Fibroblast of villous mesenchyme (primary cell): Measurements from ENCODE around the gene COX4I2. TPM values are rescaled to one million over a fixed set of nuclear protein-coding genes. Genes with fewer than 3 reads are reported as not detected.
A peak's percentile ranks its signal among the peaks of the same experiment; 100 is the strongest.

Experiments used
- DNase-seq: peaks from one replicate; pipeline ENCODE4 v3.0.0-alpha.2; 2010; ENCODE audit warnings: low read depth
- H3K4me3 ChIP-seq: 2 replicates; pipeline ENCODE4 v1.5.1; 2011; ENCODE audit warnings: low read depth, mild to moderate bottlenecking, low read length
- CTCF ChIP-seq: IDR thresholded peaks from 2 replicates; pipeline ENCODE4 v1.5.1; 2012; ENCODE audit warnings: low read depth, mild to moderate bottlenecking, low read length; ENCODE audit not compliant: insufficient read depth
- total RNA-seq: library from RNA; depleted of rRNA; stranded (reverse); fragments of >200 nt; gene quantifications from 2 replicates; pipeline ENCODE4 v1.2.3, GENCODE V29; 2012

The COX4I2 gene
- total RNA-seq, 1 donor, result not detected

- TF ChIP-seq CTCF, result no peak
- DNase-seq, result no peak
- H3K4me3 ChIP-seq, result no peak overlapping the region
Observed at GRCh38 chr20:31673435-31673834, 35.7 kb downstream of the COX4I2 start.

GRCh38 chr20:31673943-31674463 lies 36.3 kb downstream of the COX4I2 start:
- no peak for DNase-seq
- no peak for TF ChIP-seq CTCF
- no peak overlapping the region for H3K4me3 ChIP-seq

- no peak for TF ChIP-seq CTCF
- H3K4me3 ChIP-seq, result no peak overlapping the region
- peak; percentile 90 for DNase-seq
Observed at GRCh38 chr20:31674895-31675827, 37.4 kb downstream of the COX4I2 start.

GRCh38 chr20:31675828-31676608 lies 38.3 kb downstream of the COX4I2 start:
- DNase-seq, result peak; percentile 93
- H3K4me3 ChIP-seq, result no peak overlapping the region
- no peak for TF ChIP-seq CTCF

- no peak for DNase-seq
- no peak overlapping the region for H3K4me3 ChIP-seq
- TF ChIP-seq CTCF, result no peak
Observed at GRCh38 chr20:31676609-31676989, 38.9 kb downstream of the COX4I2 start.

- no peak overlapping the region for H3K4me3 ChIP-seq
- no peak for TF ChIP-seq CTCF
- DNase-seq, result no peak
Observed at GRCh38 chr20:31677553-31678260, 40.0 kb downstream of the COX4I2 start.
